ENCODE data around the gene FLVCR2.

Gene FLVCR2

DNA sequence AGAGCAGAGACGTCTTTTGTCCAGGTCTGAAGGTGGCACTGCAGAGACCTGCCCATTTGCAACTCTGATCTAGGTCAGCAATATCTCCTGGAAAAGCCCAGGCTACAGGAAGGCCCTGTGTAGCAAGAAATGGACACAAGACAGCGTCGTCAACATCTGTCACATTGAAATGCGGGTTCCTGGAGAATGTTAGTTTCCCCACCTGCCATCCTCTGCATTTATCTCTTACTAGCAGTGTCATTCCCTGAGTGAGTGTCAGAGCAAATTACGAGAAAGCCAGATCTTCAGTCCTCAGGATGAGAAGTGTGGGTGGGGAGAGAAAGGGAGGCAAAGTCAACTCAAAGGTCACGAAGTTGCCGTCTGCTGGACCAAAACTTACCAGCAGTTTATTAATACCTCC is 27.4 kb upstream of the FLVCR2 start:
- no peak for DNase-seq (ENCODE audit: low read depth)
- TF ChIP-seq MYC (IDR thresholded peaks at IDR 0.05; ENCODE audit: low read depth, low read length) (no peak), POLR2A (IDR thresholded peaks at IDR 0.05; ENCODE audit: extremely low read depth, insufficient read length) (no peak)
- TF ChIP-seq, protein P1, sequence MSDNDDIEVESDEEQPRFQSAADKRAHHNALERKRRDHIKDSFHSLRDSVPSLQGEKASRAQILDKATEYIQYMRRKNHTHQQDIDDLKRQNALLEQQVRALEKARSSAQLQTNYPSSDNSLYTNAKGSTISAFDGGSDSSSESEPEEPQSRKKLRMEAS (IDR thresholded peaks at IDR 0.05; ENCODE audit: low read depth, low read length), result no peak
- TF ChIP-seq, protein P2, sequence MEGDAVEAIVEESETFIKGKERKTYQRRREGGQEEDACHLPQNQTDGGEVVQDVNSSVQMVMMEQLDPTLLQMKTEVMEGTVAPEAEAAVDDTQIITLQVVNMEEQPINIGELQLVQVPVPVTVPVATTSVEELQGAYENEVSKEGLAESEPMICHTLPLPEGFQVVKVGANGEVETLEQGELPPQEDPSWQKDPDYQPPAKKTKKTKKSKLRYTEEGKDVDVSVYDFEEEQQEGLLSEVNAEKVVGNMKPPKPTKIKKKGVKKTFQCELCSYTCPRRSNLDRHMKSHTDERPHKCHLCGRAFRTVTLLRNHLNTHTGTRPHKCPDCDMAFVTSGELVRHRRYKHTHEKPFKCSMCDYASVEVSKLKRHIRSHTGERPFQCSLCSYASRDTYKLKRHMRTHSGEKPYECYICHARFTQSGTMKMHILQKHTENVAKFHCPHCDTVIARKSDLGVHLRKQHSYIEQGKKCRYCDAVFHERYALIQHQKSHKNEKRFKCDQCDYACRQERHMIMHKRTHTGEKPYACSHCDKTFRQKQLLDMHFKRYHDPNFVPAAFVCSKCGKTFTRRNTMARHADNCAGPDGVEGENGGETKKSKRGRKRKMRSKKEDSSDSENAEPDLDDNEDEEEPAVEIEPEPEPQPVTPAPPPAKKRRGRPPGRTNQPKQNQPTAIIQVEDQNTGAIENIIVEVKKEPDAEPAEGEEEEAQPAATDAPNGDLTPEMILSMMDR (IDR thresholded peaks at IDR 0.05; ENCODE audit: low read depth, low read length), result no peak

DNA sequence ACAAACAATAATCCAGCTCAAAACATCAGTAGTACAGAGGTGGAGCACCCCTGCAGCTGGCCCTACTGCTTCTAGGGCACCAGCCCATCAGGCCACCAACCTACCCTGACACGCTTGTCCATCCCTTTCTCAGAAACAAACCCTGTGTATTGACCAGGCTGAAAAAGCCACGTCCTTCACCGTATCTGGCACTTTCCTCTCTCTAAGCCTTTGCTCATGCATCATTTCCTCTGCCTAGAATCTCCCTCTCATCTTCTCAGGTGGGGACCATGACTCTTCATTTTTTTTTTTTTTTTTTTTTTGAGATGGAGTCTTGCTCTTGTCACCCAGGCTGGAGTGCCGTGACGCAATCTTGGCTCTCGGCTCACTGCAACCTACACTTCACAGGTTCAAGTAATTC is 25.3 kb upstream of the FLVCR2 start:
- TF ChIP-seq, protein P2 (IDR thresholded peaks at IDR 0.05; ENCODE audit: low read depth, low read length), result no peak
- TF ChIP-seq MYC (IDR thresholded peaks at IDR 0.05; ENCODE audit: low read depth, low read length) (no peak), POLR2A (IDR thresholded peaks at IDR 0.05; ENCODE audit: extremely low read depth, insufficient read length) (no peak)
- TF ChIP-seq, protein P1 (IDR thresholded peaks at IDR 0.05; ENCODE audit: low read depth, low read length), result no peak
- no peak overlapping the region for H3K4me3 ChIP-seq (ENCODE audit: low read depth, low read length)
- DNase-seq (ENCODE audit: low read depth), result no peak

More for the DNA sequence above, 27.4 kb upstream of the FLVCR2 start:
- no peak overlapping the region for H3K4me3 ChIP-seq (ENCODE audit: low read depth, low read length)

DNA sequence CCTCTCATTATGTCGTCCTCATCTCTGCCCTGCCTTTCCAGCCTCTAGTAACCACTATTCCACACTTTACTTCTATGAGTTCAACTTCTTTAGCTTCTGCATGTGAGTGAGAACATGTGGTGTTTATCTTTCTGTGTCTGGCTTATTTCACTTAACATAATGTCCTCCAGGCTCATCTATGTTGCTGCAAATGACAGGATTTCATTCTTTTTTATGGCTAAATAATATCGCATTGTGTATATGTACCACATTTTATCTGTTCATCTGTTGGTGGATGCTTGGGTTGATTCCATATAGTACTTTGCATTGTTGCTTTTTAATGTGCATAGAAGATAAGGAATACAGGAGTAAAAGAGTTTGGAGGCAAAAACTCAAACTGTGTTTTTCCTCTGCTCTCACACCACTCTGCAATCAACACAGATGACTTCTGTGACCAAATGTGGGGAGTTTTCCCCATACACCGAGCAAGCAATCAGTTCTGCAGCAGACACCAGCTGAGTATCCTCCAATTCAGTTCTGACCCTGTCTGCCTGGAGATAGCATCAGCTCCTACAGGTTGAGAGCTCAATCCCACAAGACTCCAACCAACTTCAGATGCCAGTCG is 24.6 kb upstream of the FLVCR2 start:
- H3K4me3 ChIP-seq (ENCODE audit: low read depth, low read length), result no peak overlapping the region
- TF ChIP-seq, protein P2 (IDR thresholded peaks at IDR 0.05; ENCODE audit: low read depth, low read length), result no peak
- TF ChIP-seq, protein P1 (IDR thresholded peaks at IDR 0.05; ENCODE audit: low read depth, low read length), result no peak
- TF ChIP-seq MYC (IDR thresholded peaks at IDR 0.05; ENCODE audit: low read depth, low read length) (no peak), POLR2A (IDR thresholded peaks at IDR 0.05; ENCODE audit: extremely low read depth, insufficient read length) (no peak)
- DNase-seq (ENCODE audit: low read depth), result no peak

DNA sequence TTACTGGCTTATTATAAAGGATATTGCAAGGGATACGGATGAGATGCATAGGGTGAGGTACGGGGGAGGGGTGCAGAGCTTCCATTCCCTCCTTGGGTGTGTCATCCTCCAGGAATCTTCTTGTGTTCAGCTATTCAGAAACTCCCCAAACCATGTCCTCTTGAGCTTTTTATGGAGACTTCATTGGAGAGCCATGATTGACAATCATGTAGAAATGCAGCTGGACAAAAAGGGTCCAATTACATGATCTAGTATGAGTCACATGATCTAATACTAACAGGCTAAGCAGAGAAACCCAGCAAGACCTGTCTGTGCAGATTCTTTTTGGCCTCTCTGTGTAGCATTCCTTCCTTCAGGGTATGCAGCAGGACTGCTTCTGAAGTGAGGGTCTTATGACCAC is 23.9 kb upstream of the FLVCR2 start:
- no peak overlapping the region for H3K4me3 ChIP-seq (ENCODE audit: low read depth, low read length)
- no peak for TF ChIP-seq MYC (IDR thresholded peaks at IDR 0.05; ENCODE audit: low read depth, low read length)
- TF ChIP-seq, protein P2 (IDR thresholded peaks at IDR 0.05; ENCODE audit: low read depth, low read length), result no peak
- TF ChIP-seq, protein P1 (IDR thresholded peaks at IDR 0.05; ENCODE audit: low read depth, low read length), result no peak
- no peak for TF ChIP-seq POLR2A (IDR thresholded peaks at IDR 0.05; ENCODE audit: extremely low read depth, insufficient read length)
- no peak for DNase-seq (ENCODE audit: low read depth)

DNA sequence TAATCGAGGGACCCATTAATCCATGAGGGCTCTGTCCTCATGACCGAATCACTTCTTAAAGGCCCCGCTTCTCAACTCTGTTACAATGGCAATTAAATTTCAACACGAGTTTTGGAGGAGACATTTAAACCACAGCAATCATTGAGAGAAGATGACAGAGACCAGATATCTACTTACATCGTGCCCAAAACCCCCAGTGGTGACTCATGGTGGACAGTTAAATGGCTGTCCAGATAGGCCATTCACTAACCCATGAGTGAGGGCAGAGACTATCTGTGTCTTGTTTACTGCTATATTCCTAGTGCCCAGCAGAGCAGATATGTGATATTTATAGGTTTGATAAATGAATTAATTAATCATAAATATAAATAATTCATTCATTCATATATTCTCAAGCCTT is 20.0 kb upstream of the FLVCR2 start:
- DNase-seq (ENCODE audit: low read depth), result peak; percentile 34
- no peak overlapping the region for H3K4me3 ChIP-seq (ENCODE audit: low read depth, low read length)
- no peak for TF ChIP-seq POLR2A (IDR thresholded peaks at IDR 0.05; ENCODE audit: extremely low read depth, insufficient read length)
- TF ChIP-seq, protein P1 (IDR thresholded peaks at IDR 0.05; ENCODE audit: low read depth, low read length), result no peak
- TF ChIP-seq, protein P2 (IDR thresholded peaks at IDR 0.05; ENCODE audit: low read depth, low read length), result no peak
- no peak for TF ChIP-seq MYC (IDR thresholded peaks at IDR 0.05; ENCODE audit: low read depth, low read length)
